ENCODE measurements around the gene PDSS2.

DNA sequence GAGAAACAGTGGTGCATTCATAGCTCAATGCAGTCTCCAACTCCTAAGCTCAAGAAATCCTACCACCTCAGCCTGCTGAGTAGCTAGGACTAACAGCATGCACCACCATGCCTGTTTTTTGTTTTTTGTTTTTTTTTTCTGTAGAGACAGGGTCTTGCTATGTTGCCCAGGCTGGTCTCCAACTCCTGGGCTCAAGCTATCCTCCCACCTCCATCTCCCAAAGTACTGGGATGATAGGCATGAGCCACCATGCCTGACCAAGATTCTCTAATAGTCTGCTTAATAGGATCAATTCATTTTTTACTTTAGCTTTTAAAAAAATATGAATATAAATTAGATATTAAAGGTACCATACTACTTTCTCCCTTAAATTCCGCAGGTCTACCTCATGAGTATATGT lies 191.7 kb downstream of the PDSS2 start:
- TF ChIP-seq CTCF (conservative IDR thresholded peaks at IDR 0.05; ENCODE audit: low read depth, low read length): no peak
- TF ChIP-seq EZH2 (IDR thresholded peaks at IDR 0.05; ENCODE audit: borderline replicate concordance, low read depth, low read length, poor library complexity, severe bottlenecking): no peak
